ENCODE measurements around the gene SEL1L3.

- TF ChIP-seq, protein P1, sequence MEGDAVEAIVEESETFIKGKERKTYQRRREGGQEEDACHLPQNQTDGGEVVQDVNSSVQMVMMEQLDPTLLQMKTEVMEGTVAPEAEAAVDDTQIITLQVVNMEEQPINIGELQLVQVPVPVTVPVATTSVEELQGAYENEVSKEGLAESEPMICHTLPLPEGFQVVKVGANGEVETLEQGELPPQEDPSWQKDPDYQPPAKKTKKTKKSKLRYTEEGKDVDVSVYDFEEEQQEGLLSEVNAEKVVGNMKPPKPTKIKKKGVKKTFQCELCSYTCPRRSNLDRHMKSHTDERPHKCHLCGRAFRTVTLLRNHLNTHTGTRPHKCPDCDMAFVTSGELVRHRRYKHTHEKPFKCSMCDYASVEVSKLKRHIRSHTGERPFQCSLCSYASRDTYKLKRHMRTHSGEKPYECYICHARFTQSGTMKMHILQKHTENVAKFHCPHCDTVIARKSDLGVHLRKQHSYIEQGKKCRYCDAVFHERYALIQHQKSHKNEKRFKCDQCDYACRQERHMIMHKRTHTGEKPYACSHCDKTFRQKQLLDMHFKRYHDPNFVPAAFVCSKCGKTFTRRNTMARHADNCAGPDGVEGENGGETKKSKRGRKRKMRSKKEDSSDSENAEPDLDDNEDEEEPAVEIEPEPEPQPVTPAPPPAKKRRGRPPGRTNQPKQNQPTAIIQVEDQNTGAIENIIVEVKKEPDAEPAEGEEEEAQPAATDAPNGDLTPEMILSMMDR (IDR thresholded peaks at IDR 0.05; ENCODE audit: insufficient read depth, low read length, poor library complexity, severe bottlenecking) = no peak
- no peak for TF ChIP-seq EZH2phosphoT487 (conservative IDR thresholded peaks at IDR 0.05; ENCODE audit: low read length)
These were observed at the start of gene SEL1L3 for GRCh38 chr4:25862411-25863346.

Data from SU-DHL-6 (cell line).